Liver (tissue), 9 donors: ENCODE data around the gene GREB1L. TPM values are rescaled to one million over a fixed set of nuclear protein-coding genes. Genes with fewer than 3 reads are reported as not detected.
A peak's percentile ranks its signal among the peaks of the same experiment; 100 is the strongest.

ENCODE experiments used
- DNase-seq: peaks from one replicate; pipeline ENCODE4 v3.0.0-alpha.2; 2017; ENCODE audit warnings: low spot score
- H3K27ac ChIP-seq, 2 donors: one replicate each; pipeline ENCODE4 v1.7.0; 2013; ENCODE audit warnings: inconsistent platforms in 2 of 2, low read length in 2 of 2, control low read depth in 1 of 2, low read depth in 1 of 2, mild to moderate bottlenecking in 1 of 2
- H3K27me3 ChIP-seq, 4 donors: one replicate each; pipeline versions ENCODE4 v1.6.1 to v1.7.0; 2013; ENCODE audit warnings: low read length in 3 of 4, inconsistent platforms in 1 of 4, mild to moderate bottlenecking in 1 of 4, moderate library complexity in 1 of 4; ENCODE audit not compliant: control insufficient read depth in 4 of 4, insufficient read depth in 4 of 4
- H3K36me3 ChIP-seq, 4 donors: one replicate each; pipeline versions ENCODE4 v1.6.1 to v1.7.0; 2013; ENCODE audit warnings: low read length in 3 of 4, mild to moderate bottlenecking in 3 of 4, low read depth in 1 of 4, moderate library complexity in 1 of 4; ENCODE audit not compliant: control insufficient read depth in 4 of 4, insufficient read depth in 3 of 4
- H3K4me1 ChIP-seq, 4 donors: one replicate each; pipeline versions ENCODE4 v1.6.1 to v1.7.0; 2013; ENCODE audit warnings: low read length in 3 of 4, mild to moderate bottlenecking in 3 of 4, moderate library complexity in 1 of 4; ENCODE audit not compliant: control insufficient read depth in 4 of 4, insufficient read depth in 4 of 4
- H3K4me3 ChIP-seq, 3 donors: one replicate each; pipeline versions ENCODE4 v1.6.1 to v1.7.0; 2013; ENCODE audit warnings: low read length in 3 of 3, control low read depth in 1 of 3, low read depth in 1 of 3, mild to moderate bottlenecking in 1 of 3
- H3K9ac ChIP-seq, 2 donors: one replicate each; pipeline ENCODE4 v1.7.0; 2013; ENCODE audit warnings: low read length in 2 of 2, mild to moderate bottlenecking in 2 of 2, moderate library complexity in 2 of 2, control low read depth in 1 of 2, low read depth in 1 of 2
- H3K9me3 ChIP-seq, 4 donors: one replicate each; pipeline versions ENCODE4 v1.6.1 to v1.7.0; 2013; ENCODE audit warnings: low read length in 3 of 4; ENCODE audit not compliant: control insufficient read depth in 4 of 4
- CTCF ChIP-seq: fragments of 150-350 bp; IDR thresholded peaks from 2 replicates; pipeline ENCODE4 v1.5.1; 2017; ENCODE audit warnings: improper control_type of control experiment, low read depth, low read length; ENCODE audit not compliant: missing input control
- EGR1 ChIP-seq, 2 donors: IDR thresholded peaks; 2 replicates each; pipeline ENCODE4 v1.6.1; 2016 to 2018; ENCODE audit warnings: antibody characterized with exemption in 2 of 2, low read depth in 2 of 2
- FOXA1 ChIP-seq: IDR thresholded peaks from 2 replicates; pipeline ENCODE4 v1.6.1; 2016; ENCODE audit warnings: antibody characterized with exemption
- FOXA2 ChIP-seq: IDR thresholded peaks from 2 replicates; pipeline ENCODE4 v1.6.1; 2016; ENCODE audit warnings: antibody characterized with exemption
- GABPA ChIP-seq, 2 donors: IDR thresholded peaks in 1 of 2; conservative IDR thresholded peaks in 1 of 2; 2 replicates each; pipeline ENCODE4 v1.6.1; 2016; ENCODE audit warnings: antibody characterized with exemption in 2 of 2, mild to moderate bottlenecking in 1 of 2, moderate library complexity in 1 of 2
- HNF4A ChIP-seq, 2 donors: conservative IDR thresholded peaks; 2 replicates each; pipeline ENCODE4 v1.6.1; 2016; ENCODE audit warnings: antibody characterized with exemption in 2 of 2, mild to moderate bottlenecking in 2 of 2
- HNF4G ChIP-seq: IDR thresholded peaks from 2 replicates; pipeline ENCODE4 v1.6.1; 2016; ENCODE audit warnings: antibody characterized with exemption
- JUND ChIP-seq, 2 donors: IDR thresholded peaks; 2 replicates each; pipeline ENCODE4 v1.6.1; 2016; ENCODE audit warnings: antibody characterized with exemption in 2 of 2
- NR2F2 ChIP-seq: IDR thresholded peaks from 2 replicates; pipeline ENCODE4 v1.6.1; 2016; ENCODE audit warnings: antibody characterized with exemption
- RAD21 ChIP-seq, 2 donors: IDR thresholded peaks; 2 replicates each; pipeline ENCODE4 v1.6.1; 2016; ENCODE audit warnings: antibody characterized with exemption in 2 of 2, mild to moderate bottlenecking in 2 of 2
- REST ChIP-seq: IDR thresholded peaks from 2 replicates; pipeline ENCODE4 v1.6.1; 2016; ENCODE audit warnings: antibody characterized with exemption, mild to moderate bottlenecking
- RXRA ChIP-seq, 2 donors: IDR thresholded peaks; 2 replicates each; pipeline ENCODE4 v1.6.1; 2017 to 2018; ENCODE audit warnings: antibody characterized with exemption in 2 of 2, mild to moderate bottlenecking in 1 of 2
- SP1 ChIP-seq: IDR thresholded peaks from 2 replicates; pipeline ENCODE4 v1.6.1; 2018; ENCODE audit warnings: antibody characterized with exemption, mild to moderate bottlenecking
- TAF1 ChIP-seq: conservative IDR thresholded peaks from 2 replicates; pipeline ENCODE4 v1.6.1; 2016; ENCODE audit warnings: antibody characterized with exemption, mild to moderate bottlenecking
- YY1 ChIP-seq: IDR thresholded peaks from 2 replicates; pipeline ENCODE4 v1.6.1; 2016; ENCODE audit warnings: antibody characterized with exemption, mild to moderate bottlenecking
- WGBS: extraction: QIAGEN DNeasy Blood & Tissue Kit; methylation state at CpG from one replicate; pipeline ENCODE4 v1.1.7; 2013; 5-methylcytosine and 5-hydroxymethylcytosine counted together
- polyA plus RNA-seq, 2 donors: library from polyadenylated mRNA; stranded (reverse) in 1 of 2; unstranded in 1 of 2; fragments of 200-250 nt in 1 of 2; fragments of >200 nt in 1 of 2; fragmentation: Nextera tagmentation in 1 of 2; extraction: Ambion mirVana in 1 of 2; gene quantifications; one replicate each; pipeline versions ENCODE4 v1.2.1 to v1.2.3, GENCODE V29; 2013 to 2015
- total RNA-seq, 2 donors: library from RNA; depleted of rRNA; stranded (reverse); fragments of >200 nt; gene quantifications; one replicate each; pipeline ENCODE4 v1.2.3, GENCODE V29; 2014
- TF ChIP-seq, protein P1 (sequence below): IDR thresholded peaks from 2 replicates; pipeline ENCODE4 v1.6.1; 2016; ENCODE audit warnings: antibody characterized with exemption
- TF ChIP-seq, protein P2 (sequence below): IDR thresholded peaks from 2 replicates; pipeline ENCODE4 v1.6.1; 2016; ENCODE audit warnings: antibody characterized with exemption
- TF ChIP-seq, protein P3 (sequence below): IDR thresholded peaks from 2 replicates; pipeline ENCODE4 v1.6.1; 2016; ENCODE audit warnings: antibody characterized with exemption
- donor health status: healthy.
- donor health status: healthy.
- donor health status: healthy.
- donor health status: healthy.
- donor health status: healthy.

GREB1L gene
- 10 to 100 TPM in 1 of 2 donors, 1 to 10 TPM in 1; 3.7 to 13.1 TPM for total RNA-seq
- 1 to 10 TPM; 1.2 to 2.3 TPM for polyA plus RNA-seq

- H3K27me3 ChIP-seq = no peaks in the 10 kb centered on the region
- DNase-seq = peak; percentile 68
- WGBS = 1% methylated on average over 87 of the region's 87 CpGs
- H3K4me1 ChIP-seq = peaks cover 4 to 15% (median 6%) of the 10 kb centered on the region in 4 donors
- peak within 1 kb of the TSS; percentile 88 to 92 for H3K27ac ChIP-seq
- TF ChIP-seq TAF1 = no peak
- TF ChIP-seq GABPA (IDR thresholded peaks at IDR 0.05 in 1 of 2, conservative IDR thresholded peaks at IDR 0.05 in 1 of 2) = no peak
- peak; percentile 30 for TF ChIP-seq SP1
- TF ChIP-seq FOXA1 = no peak
- no peak for TF ChIP-seq HNF4G
- TF ChIP-seq, protein P1, sequence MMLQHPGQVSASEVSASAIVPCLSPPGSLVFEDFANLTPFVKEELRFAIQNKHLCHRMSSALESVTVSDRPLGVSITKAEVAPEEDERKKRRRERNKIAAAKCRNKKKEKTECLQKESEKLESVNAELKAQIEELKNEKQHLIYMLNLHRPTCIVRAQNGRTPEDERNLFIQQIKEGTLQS = no peak
- TF ChIP-seq CTCF = peak; percentile 45
- peak in 1 of 2 donors; percentile 49 for TF ChIP-seq RAD21 (IDR thresholded peaks at IDR 0.05)
- no peak for TF ChIP-seq JUND (IDR thresholded peaks at IDR 0.05)
- peak in 1 of 2 donors; percentile 49 for TF ChIP-seq HNF4A (conservative IDR thresholded peaks at IDR 0.05)
- peak; percentile 18 to 49 for TF ChIP-seq RXRA (IDR thresholded peaks at IDR 0.05)
- no peaks in the 10 kb centered on the region for H3K9me3 ChIP-seq
- H3K36me3 ChIP-seq = no peaks in the 10 kb centered on the region
- peak within 1 kb of the TSS; percentile 67 to 82 (median 69) for H3K4me3 ChIP-seq
- H3K9ac ChIP-seq = peak within 1 kb of the TSS; percentile 21 to 53
Measured at GRCh38 chr18:21242141-21242779, at the start of gene GREB1L. TSS of gene GREB1L (plus strand) at chr18:21242232. CDS start at chr18:21383519, 141,287 bp downstream.

- H3K4me1 ChIP-seq = no peaks in the 10 kb centered on the region
- no peak overlapping the region for H3K27ac ChIP-seq
- TF ChIP-seq FOXA2 (no peak), NR2F2 (no peak), HNF4G (no peak), EGR1 (IDR thresholded peaks at IDR 0.05; ENCODE audit: low read depth in 2 of 2) (no peak), REST (no peak), RAD21 (IDR thresholded peaks at IDR 0.05) (no peak), JUND (IDR thresholded peaks at IDR 0.05) (no peak), FOXA1 (no peak), GABPA (IDR thresholded peaks at IDR 0.05 in 1 of 2, conservative IDR thresholded peaks at IDR 0.05 in 1 of 2) (no peak), YY1 (no peak), CTCF (no peak), HNF4A (conservative IDR thresholded peaks at IDR 0.05) (no peak), TAF1 (no peak)
- TF ChIP-seq, protein P2, sequence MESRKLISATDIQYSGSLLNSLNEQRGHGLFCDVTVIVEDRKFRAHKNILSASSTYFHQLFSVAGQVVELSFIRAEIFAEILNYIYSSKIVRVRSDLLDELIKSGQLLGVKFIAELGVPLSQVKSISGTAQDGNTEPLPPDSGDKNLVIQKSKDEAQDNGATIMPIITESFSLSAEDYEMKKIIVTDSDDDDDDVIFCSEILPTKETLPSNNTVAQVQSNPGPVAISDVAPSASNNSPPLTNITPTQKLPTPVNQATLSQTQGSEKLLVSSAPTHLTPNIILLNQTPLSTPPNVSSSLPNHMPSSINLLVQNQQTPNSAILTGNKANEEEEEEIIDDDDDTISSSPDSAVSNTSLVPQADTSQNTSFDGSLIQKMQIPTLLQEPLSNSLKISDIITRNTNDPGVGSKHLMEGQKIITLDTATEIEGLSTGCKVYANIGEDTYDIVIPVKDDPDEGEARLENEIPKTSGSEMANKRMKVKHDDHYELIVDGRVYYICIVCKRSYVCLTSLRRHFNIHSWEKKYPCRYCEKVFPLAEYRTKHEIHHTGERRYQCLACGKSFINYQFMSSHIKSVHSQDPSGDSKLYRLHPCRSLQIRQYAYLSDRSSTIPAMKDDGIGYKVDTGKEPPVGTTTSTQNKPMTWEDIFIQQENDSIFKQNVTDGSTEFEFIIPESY = no peak
- TF ChIP-seq, protein P1 = no peak
- TF ChIP-seq, protein P3, sequence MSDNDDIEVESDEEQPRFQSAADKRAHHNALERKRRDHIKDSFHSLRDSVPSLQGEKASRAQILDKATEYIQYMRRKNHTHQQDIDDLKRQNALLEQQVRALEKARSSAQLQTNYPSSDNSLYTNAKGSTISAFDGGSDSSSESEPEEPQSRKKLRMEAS = no peak
- H3K9ac ChIP-seq = no peak overlapping the region
- 87% methylated on average over 5 of the region's 5 CpGs for WGBS
- no peaks in the 10 kb centered on the region for H3K9me3 ChIP-seq
- no peaks in the 10 kb centered on the region for H3K27me3 ChIP-seq
- DNase-seq = no peak
- no peak overlapping the region for H3K4me3 ChIP-seq
- no peaks in the 10 kb centered on the region for H3K36me3 ChIP-seq
Measured at GRCh38 chr18:21192308-21192624, 49.8 kb upstream of the GREB1L start.
